Measurements from ENCODE around the gene MPC2. TPM values are rescaled to one million over a fixed set of nuclear protein-coding genes. Genes with fewer than 3 reads are reported as not detected.
"Not testable (repeated sequence)": the region's sequence is repeated elsewhere in the genome, so short reads cannot be mapped to it uniquely, and the experiment has no call there.

The MPC2 gene
- total RNA-seq, 2 donors from 2014 or later, result 17.6 to 33.8 TPM

GRCh38 chr1:167871331-167871730, 65.5 kb downstream of the MPC2 start:
- Histone ChIP-seq H3K4me3 (no peak overlapping the region), H3K27me3 (replicated peaks; ENCODE audit: insufficient read depth) (no peaks in the 10 kb centered on the region), H3K9me3 (no peaks in the 10 kb centered on the region), H3K36me3 (no peaks in the 10 kb centered on the region), H3K27ac (no peak overlapping the region), H3K4me1 (ENCODE audit: control insufficient read depth in 1 of 2, low read depth in 2 of 2) (no peaks in the 10 kb centered on the region)
- TF ChIP-seq CTCF (IDR thresholded peaks at IDR 0.05), result no peak
- DNase-seq (ENCODE audit: low spot score) (no peak), ATAC-seq (ENCODE audit: insufficient number of reproducible peaks, low FRiP score, low read depth) (no peak)

GRCh38 chr1:167869157-167870001, 67.5 kb downstream of the MPC2 start:
- not testable (repeated sequence) for H3K36me3 ChIP-seq; DNase-seq (ENCODE audit: low spot score); H3K4me3 ChIP-seq; ATAC-seq (ENCODE audit: insufficient number of reproducible peaks, low FRiP score, low read depth); H3K27ac ChIP-seq; H3K27me3 ChIP-seq (replicated peaks; ENCODE audit: insufficient read depth); H3K4me1 ChIP-seq (ENCODE audit: control insufficient read depth in 1 of 2, low read depth in 2 of 2); H3K9me3 ChIP-seq

- H3K9me3 ChIP-seq; H3K36me3 ChIP-seq; H3K27ac ChIP-seq; H3K4me3 ChIP-seq; DNase-seq (ENCODE audit: low spot score); H3K4me1 ChIP-seq (ENCODE audit: control insufficient read depth in 1 of 2, low read depth in 2 of 2); H3K27me3 ChIP-seq (replicated peaks; ENCODE audit: insufficient read depth); ATAC-seq (ENCODE audit: insufficient number of reproducible peaks, low FRiP score, low read depth): not testable (repeated sequence)
Observed at GRCh38 chr1:167866739-167867414, 70.0 kb downstream of the MPC2 start.

Other genes with a start within 250 kb of the MPC2 start
- 100 to 1,000 TPM in 1 of 2 donors, 10 to 100 TPM in 1; 92.6 to 108 TPM for gene MPZL1, start 215.1 kb downstream of the MPC2 start, total RNA-seq
- gene ADCY10, start 22.9 kb downstream of the MPC2 start, total RNA-seq, result under 1 TPM in 1 of 2 donors, not detected in 1; 0.54 TPM
- 10 to 100 TPM; 47.2 to 76.7 TPM for gene DCAF6, start 389 bp downstream of the MPC2 start, total RNA-seq
- 10 to 100 TPM; 10.3 to 11.6 TPM for gene GPR161, start 199.9 kb upstream of the MPC2 start, total RNA-seq
- gene TIPRL, start 241.9 kb upstream of the MPC2 start, total RNA-seq, result 10 to 100 TPM; 18.5 to 22.9 TPM

Data from thoracic aorta (tissue), 2 donors.